Testis (tissue), 2 donors: ENCODE results near the gene MTARC2.

Source experiments
- POLR2A ChIP-seq: fragments of 450-650 bp; IDR thresholded peaks from one replicate; pipeline ENCODE4 v1.6.1; 2017; ENCODE audit warnings: antibody characterized with exemption, mild to moderate bottlenecking, moderate library complexity
- TF ChIP-seq, protein P1 (sequence below), 3 experiments: fragments of 450-650 bp in 2 of 3; fragments of 200-600 bp in 1 of 3; sonication (generic) in 1 of 3; IDR thresholded peaks; one replicate each; pipeline ENCODE4 v1.5.1; 2016 to 2019; ENCODE audit warnings: antibody characterized with exemption in 3 of 3, mild to moderate bottlenecking in 2 of 3, moderate library complexity in 1 of 3

- TF ChIP-seq, protein P1, sequence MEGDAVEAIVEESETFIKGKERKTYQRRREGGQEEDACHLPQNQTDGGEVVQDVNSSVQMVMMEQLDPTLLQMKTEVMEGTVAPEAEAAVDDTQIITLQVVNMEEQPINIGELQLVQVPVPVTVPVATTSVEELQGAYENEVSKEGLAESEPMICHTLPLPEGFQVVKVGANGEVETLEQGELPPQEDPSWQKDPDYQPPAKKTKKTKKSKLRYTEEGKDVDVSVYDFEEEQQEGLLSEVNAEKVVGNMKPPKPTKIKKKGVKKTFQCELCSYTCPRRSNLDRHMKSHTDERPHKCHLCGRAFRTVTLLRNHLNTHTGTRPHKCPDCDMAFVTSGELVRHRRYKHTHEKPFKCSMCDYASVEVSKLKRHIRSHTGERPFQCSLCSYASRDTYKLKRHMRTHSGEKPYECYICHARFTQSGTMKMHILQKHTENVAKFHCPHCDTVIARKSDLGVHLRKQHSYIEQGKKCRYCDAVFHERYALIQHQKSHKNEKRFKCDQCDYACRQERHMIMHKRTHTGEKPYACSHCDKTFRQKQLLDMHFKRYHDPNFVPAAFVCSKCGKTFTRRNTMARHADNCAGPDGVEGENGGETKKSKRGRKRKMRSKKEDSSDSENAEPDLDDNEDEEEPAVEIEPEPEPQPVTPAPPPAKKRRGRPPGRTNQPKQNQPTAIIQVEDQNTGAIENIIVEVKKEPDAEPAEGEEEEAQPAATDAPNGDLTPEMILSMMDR (IDR thresholded peaks at IDR 0.05), result no peak
- TF ChIP-seq POLR2A, result no peak
These were observed 22.3 kb downstream of the MTARC2 start for GRCh38 chr1:220770245-220770913.
